ENCODE results near the gene CD4. TPM values are rescaled to one million over a fixed set of nuclear protein-coding genes. Genes with fewer than 3 reads are reported as not detected.

Gene CD4
- total and polyA plus RNA-seq, 2 of the 4 experiments (the other 2 are of a cell fraction) = 5.7 to 15.0 TPM

GRCh38 chr12:6846316-6846869 lies 57.1 kb downstream of the CD4 start:
- Histone ChIP-seq H3K9ac (ENCODE audit: low read depth, low read length) (no peak overlapping the region), H3K9me1 (ENCODE audit: insufficient read depth, low read length) (no peaks in the 10 kb centered on the region), H2BK20ac (ENCODE audit: low read depth, low read length) (no peak overlapping the region), H4K8ac (ENCODE audit: low read depth in 2 of 2, low read length in 2 of 2) (no peak overlapping the region), H3K4ac (ENCODE audit: low read depth, low read length) (no peak overlapping the region), H3K18ac (ENCODE audit: low read depth, low read length) (no peak overlapping the region), H2BK15ac (ENCODE audit: low read depth, low read length) (no peak overlapping the region), H3K79me1 (ENCODE audit: low read depth in 1 of 2, low read length in 2 of 2) (peaks cover 6 to 20% of the 10 kb centered on the region in 2 experiments; a peak in 3 of 4 replicates), H2BK5ac (ENCODE audit: low read depth, low read length, poor library complexity, severe bottlenecking) (no peak overlapping the region), H2AK5ac (ENCODE audit: low read depth, low read length) (no peak overlapping the region), H4K5ac (ENCODE audit: low read depth, low read length) (no peak overlapping the region), H3K27me3 (ENCODE audit: control insufficient read depth, insufficient read depth, low read length) (no peaks in the 10 kb centered on the region), H3K4me1 (ENCODE audit: control insufficient read depth, insufficient read depth, low read length) (no peaks in the 10 kb centered on the region), H4K91ac (ENCODE audit: insufficient read depth, low read depth, low read length) (no peak overlapping the region), H3K4me3 (ENCODE audit: insufficient read depth, low read depth, low read length) (no peak overlapping the region), H3K4me2 (ENCODE audit: low read depth, low read length) (no peak overlapping the region), H2AFZ (replicated peaks; ENCODE audit: low read length, poor library complexity) (no peak overlapping the region), H3K56ac (ENCODE audit: extremely low read depth, insufficient read depth, low read length) (no peak overlapping the region), H2AK9ac (replicated peaks; ENCODE audit: low read depth, low read length, poor library complexity) (no peak overlapping the region), H3K27ac (ENCODE audit: insufficient read depth, low read length) (no peak overlapping the region), H4K20me1 (ENCODE audit: insufficient read depth, low read length) (peaks cover 5% of the 10 kb centered on the region), H2BK120ac (ENCODE audit: low read depth, low read length) (no peak overlapping the region), H3K36me3 (ENCODE audit: control insufficient read depth, insufficient read depth, low read length) (peaks cover 58% of the 10 kb centered on the region), H3K14ac (replicated peaks; ENCODE audit: low read depth, low read length) (no peak overlapping the region), H3K9me3 (ENCODE audit: control insufficient read depth, insufficient read depth, low read length) (no peaks in the 10 kb centered on the region), H3K23ac (ENCODE audit: low read depth, low read length) (no peak overlapping the region)
- ATAC-seq (ENCODE audit: low read depth) (no peak), DNase-seq (no peak)
- ChIA-PET POLR2A (ENCODE audit: unreplicated experiment) (no interaction called here), CTCF (no interaction called here)
- in situ Hi-C loops (cut with MboI; ENCODE audit: low sequenced_read_pairs) (no loop called here), intact Hi-C loops (cut with micrococcal nuclease) (no loop called here), dilution Hi-C loops (cut with HindIII; ENCODE audit: low sequenced_read_pairs, unreplicated experiment) (no loop called here)
- TF ChIP-seq ELK1 (IDR thresholded peaks at IDR 0.05; ENCODE audit: borderline replicate concordance, low read depth, low read length) (no peak), USF2 (IDR thresholded peaks at IDR 0.05; ENCODE audit: low read depth, low read length) (no peak), RCOR1 (IDR thresholded peaks at IDR 0.05; ENCODE audit: insufficient replicate concordance, low read length) (no peak), SMC3 (IDR thresholded peaks at IDR 0.05; ENCODE audit: low read depth, low read length) (no peak), FOS (IDR thresholded peaks at IDR 0.05; ENCODE audit: low read depth, low read length) (no peak), RFX5 (IDR thresholded peaks at IDR 0.05; ENCODE audit: low read depth, low read length) (no peak), MAZ (IDR thresholded peaks at IDR 0.05; ENCODE audit: borderline replicate concordance, low read depth, low read length) (no peak), POLR2A (IDR thresholded peaks at IDR 0.05; ENCODE audit: low read depth, low read length) (no peak), RAD21 (IDR thresholded peaks at IDR 0.05; ENCODE audit: low read length) (no peak), NFE2L2 (IDR thresholded peaks at IDR 0.05; ENCODE audit: low read depth, low read length) (no peak), BHLHE40 (IDR thresholded peaks at IDR 0.05; ENCODE audit: low read depth, low read length) (no peak), MAFK (IDR thresholded peaks at IDR 0.05; ENCODE audit: low read depth, low read length) (no peak), CEBPB (IDR thresholded peaks at IDR 0.05; ENCODE audit: low read depth, low read length) (no peak), MXI1 (IDR thresholded peaks at IDR 0.05; ENCODE audit: borderline replicate concordance, low read depth, low read length) (no peak), CHD1 (IDR thresholded peaks at IDR 0.05; ENCODE audit: low read depth, low read length) (no peak), CTCF (conservative IDR thresholded peaks at IDR 0.05; ENCODE audit: low read depth, low read length) (no peak)
- no TSS peak for BruUV-seq (replicated peaks)
- WGBS, 2 experiments (ENCODE audit: extremely low coverage in 2 of 2, insufficient read length in 1 of 2) = 75% methylated on average over 2 of the region's 7 CpGs; no CpG with 5 or more reads in 1 of the 2 experiments
